NCI-H226 (cell line): ENCODE measurements around the gene ABCA10.
"Not testable (repeated sequence)": the region's sequence is repeated elsewhere in the genome, so short reads cannot be mapped to it uniquely, and the experiment has no call there.

Experiments used
- DNase-seq: peaks from one replicate; pipeline ENCODE4 v3.0.0-alpha.2; 2015

ABCA10 gene

DNA sequence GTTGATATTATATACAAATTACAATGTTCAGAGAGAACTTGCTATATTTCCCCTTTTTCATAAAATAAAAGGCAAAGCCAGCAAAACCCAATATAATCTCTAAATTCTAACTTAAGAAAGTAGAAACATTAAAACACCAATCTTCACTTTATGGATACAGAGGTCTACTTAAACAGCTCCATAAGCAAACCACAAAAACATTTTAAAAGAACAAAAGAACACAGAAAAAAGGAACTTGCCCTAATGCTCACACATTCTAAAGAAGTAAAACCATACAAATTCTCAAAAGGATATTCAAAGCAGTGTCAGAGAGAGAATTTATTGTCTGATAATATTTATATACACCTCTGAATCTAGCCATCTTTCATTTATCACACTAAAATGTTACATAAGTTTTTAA lies 606 bp downstream of the ABCA10 start:
- DNase-seq, result no peak

GRCh38 chr17:69227541-69227940 lies 1.1 kb downstream of the ABCA10 start:
- DNase-seq, result no peak

DNA sequence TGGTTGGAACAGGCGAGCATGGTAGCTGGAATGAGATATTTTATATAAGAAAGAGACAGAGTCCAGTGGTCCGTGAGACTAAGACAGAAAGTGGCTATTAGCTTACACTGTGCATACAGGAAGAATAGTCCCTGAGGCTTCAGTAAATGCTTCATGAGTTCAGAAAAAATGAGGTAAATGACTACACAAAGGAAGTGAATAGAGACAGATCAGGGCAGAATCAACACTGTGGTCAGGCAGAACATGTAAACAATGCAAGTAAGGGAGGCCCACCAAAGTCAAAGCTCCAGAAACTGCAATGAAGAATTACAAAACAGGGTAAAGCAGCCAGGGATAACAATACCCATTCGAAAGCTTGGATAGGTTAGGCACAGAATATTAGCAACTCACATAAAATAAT lies 4.8 kb downstream of the ABCA10 start:
- peak; percentile 5 for DNase-seq

DNA sequence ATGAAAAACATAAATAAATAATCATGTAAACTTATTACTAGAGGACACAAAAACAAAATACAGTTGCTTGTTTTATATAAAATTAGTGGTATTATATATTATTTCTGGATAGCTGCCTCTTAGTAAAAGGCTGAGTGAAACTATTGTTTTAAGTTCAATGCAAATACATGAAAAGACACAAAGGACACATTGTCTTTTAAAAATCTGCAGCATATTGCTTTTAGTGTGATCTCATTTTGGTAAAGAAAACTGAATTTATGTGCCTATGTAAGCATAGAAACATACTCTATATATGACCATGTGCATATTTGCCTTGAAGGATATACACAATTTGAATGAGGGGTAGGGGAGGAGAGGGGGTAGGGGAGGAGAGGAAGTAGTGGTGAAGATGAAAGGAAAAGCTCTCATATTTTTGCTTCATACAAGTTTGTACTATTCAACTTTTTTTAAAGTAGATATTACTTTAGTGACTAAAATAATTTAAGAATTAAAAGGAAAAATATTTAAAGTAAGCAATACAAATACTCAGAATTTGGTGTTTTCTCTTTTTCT lies 5.8 kb downstream of the ABCA10 start:
- DNase-seq, result no peak

DNA sequence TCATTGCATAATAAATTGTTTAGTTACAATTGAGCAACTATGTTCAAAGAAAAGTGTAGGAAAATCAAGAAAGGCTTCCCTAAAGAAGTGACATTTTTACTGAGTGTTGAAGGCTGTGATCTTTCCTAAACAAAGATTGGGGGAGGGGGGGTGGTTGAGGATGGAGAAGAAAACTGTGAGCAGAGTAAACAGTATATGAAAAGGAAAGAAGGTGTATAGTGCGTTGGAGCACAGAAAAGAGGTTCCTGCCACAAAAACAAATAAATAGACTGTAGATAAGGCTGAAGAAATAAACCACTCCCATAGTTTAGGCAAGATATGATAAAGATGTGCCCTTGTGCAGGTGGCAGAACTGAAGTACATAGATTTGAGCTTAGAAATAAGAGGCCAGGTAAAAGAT lies 8.5 kb downstream of the ABCA10 start:
- no peak for DNase-seq

DNA sequence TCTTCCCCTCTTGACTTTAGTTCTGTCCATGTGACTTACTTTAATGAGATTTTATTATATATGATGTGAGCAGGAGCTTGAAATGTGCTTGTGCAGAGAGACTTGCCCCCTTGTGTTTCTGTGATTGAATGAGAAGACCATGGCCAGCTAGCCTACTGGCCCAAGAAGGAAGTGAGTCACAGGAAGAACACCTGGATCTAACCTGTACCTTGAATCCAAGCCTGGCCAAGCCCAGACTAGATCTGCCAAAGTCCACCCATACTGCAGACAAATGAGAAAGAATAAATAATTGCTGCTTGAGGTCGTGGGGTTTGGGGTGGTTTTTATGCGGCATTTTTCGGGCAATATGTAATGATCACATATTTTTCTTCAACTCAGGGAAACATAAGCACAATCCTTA lies 9.6 kb downstream of the ABCA10 start:
- no peak for DNase-seq

DNA sequence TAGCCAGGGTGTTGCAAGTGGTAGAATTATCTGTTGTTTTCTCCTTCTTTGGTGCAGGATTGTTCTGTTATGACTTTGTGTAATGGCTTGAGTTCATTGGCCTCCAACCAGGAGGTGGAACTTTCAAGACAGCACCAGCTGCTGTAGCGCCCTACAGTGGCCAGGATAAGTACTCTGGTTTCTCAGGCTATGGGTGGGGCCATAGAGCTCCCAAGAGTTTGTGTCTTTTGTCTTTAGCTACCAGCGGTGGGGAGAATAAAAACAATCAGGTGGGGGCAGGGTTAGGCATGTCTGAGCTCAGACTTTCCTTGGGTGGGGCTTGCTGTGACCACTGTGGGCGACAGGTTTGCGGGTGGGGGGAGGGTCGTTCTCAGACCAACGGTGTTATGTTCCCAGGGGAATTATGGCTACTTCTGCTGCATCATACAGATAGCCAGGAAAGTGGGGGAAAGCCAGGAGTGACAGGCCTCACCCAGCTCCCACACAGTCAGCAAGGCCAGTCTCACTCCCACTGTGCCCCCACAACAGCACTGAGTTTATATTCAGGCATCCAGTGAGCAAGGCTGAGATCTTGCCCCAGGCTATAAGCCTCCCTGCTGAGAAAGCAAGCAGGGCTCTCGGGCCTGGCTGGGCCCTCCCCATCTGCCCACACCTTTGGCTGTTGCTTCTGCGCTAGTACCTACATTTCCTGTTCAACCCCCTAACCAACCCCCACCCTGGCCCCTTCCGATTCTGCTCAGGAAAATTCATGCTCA lies 15.4 kb downstream of the ABCA10 start:
- DNase-seq, result peak; percentile 78

DNA sequence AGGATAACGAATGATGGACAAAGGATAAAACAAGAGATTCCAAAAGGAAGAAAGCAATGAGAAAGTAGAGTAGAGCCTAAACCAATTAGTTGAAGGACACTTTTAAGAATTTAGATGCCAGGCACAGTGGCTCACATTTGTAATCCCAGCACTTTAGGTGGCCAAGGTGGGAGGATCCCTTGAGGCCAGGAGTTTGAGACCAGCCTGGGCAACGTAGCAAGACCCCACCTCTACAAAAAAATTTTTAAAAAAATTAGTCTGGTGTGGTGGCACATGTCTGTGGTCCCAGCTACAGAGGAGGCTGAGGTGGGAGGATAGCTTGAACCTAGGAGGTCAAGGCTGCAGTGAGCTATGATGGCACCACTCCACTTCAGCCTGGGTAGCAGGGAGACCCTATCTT lies 20.0 kb downstream of the ABCA10 start:
- no peak for DNase-seq

DNA sequence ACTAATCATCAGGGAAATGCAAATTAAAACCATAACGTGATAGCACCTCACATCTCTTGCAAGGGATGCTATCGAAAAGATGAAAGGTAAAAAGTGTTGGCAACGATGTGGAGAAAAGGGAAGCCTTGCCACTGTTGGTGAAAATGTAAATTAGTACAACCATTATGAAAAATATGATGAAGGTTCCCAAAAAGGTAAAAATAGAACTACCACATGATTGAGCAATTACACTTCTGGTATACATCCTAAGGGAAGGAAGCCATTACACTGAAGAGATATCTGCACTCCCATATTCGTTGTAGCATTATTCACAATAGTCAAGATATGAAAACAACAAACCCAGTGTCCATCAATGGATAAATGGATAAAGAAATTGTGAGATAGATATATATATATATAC lies 21.5 kb downstream of the ABCA10 start:
- DNase-seq, result no peak

DNA sequence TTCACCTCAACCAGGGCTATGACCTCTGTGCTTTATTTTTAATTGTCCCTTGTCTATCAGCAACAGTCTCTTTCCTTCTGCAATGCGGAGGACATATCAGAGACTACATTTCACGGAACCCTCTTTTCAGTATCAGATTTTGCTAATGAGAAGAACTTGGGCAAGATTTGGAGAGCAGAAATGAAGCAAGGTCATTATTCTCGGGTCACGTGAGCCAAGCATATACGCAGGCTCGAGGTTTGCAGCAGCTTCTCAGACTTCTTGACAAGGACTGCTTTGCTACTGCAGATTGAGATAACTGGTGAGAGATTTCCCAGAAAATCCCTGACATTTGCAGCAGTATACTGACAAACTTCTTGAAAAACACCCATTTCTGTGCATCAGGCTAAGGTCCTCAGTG lies 30.4 kb downstream of the ABCA10 start:
- no peak for DNase-seq

DNA sequence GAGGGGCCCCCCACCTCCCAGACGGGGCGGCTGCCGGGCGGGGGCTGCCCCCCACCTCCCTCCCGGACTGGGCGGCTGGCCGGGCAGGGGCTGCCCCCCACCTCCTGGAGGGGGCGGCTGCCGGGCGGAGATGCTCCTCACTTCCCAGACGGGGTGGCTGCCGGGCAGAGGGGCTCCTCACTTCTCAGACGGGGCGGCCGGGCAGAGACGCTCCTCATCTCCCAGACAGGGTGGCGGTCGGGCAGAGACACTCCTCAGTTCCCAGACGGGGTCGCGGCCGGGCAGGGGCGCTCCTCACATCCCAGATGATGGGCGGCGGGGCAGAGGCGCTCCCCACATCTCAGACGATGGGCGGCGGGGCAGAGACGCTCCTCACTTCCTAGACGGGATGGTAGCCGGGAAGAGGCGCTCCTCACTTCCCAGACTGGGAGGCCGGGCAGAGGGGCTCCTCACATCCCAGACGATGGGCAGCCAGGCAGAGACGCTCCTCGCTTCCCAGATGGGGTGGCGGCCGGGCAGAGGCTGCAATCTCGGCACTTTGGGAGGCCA lies 32.4 kb downstream of the ABCA10 start:
- DNase-seq, result not testable (repeated sequence)

DNA sequence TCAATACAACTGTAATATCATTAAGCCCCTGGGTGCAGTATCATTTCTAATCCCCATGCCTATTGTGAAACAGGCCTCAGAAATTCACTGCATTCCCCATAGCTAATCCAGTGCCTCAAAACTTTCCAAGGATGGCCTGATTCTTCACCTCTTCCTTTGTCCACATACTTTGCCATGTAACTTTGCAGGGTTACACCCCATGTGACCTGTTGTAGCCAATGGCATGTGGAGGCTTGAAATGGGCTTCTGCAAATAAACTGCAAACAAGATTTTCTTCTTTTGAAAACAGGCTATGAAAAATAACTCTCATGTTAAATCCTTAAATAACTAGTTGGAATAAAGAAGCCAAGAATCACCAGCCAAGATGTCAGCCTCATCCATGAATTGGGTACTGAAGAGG lies 35.9 kb downstream of the ABCA10 start:
- DNase-seq, result no peak

- DNase-seq, result no peak
Observed at GRCh38 chr17:69188796-69189195, 39.8 kb downstream of the ABCA10 start.

DNA sequence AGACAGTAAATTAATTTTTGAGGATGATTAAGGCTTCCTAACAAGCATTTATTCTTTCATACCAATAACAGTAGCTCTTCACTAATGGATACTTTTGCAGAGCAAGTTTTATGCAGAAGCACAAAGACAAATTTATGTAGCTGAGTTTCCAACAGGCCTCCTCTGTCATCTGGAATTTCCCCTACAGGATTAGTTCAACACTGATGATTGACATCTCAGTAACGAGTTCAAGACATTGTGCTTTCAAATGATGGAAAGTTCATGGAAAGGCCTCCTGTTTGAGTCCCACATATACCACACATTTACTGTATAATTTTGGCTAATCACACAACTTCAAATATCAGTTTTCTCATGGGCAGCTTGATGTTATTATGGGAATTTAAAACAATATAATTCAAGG lies 40.6 kb downstream of the ABCA10 start:
- DNase-seq, result no peak

GRCh38 chr17:69187294-69187693 lies 41.3 kb downstream of the ABCA10 start:
- DNase-seq, result no peak

DNA sequence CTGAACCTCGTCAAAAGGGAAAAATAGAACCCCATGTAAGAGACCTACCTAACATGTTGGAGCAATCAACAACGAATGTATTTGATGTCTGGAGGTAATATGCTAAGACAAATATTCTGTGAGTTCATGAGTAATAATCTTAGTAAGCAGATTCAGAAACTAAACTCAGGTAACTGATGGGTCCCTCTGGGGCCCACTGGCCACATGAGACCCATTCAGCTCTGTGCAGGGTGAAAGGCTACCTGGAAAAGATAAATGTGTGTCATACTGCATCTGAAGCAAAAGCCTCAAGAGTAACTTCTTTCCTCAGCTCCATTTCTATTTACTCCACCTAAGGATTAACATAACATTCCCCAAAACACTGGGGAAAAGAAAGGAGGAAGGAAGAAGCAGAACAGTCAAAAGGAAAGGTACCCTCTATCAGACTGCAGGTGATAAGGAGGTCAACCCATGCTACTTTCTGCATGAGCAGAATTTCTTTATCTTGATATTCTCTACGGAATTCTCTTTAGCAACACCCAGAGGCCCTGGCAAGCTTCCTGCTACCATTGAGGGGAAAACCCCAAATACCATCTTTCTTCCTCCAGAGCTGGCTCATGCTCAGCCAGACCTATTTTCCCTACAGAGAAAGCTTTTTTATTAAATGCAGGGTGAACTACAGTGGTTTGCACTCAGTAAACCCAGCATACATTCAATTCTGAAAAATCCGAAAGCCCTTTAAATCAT lies 49.2 kb downstream of the ABCA10 start:
- DNase-seq, result peak; percentile 87

- DNase-seq, result no peak
Observed at GRCh38 chr17:69176457-69176795, 52.2 kb downstream of the ABCA10 start.

DNA sequence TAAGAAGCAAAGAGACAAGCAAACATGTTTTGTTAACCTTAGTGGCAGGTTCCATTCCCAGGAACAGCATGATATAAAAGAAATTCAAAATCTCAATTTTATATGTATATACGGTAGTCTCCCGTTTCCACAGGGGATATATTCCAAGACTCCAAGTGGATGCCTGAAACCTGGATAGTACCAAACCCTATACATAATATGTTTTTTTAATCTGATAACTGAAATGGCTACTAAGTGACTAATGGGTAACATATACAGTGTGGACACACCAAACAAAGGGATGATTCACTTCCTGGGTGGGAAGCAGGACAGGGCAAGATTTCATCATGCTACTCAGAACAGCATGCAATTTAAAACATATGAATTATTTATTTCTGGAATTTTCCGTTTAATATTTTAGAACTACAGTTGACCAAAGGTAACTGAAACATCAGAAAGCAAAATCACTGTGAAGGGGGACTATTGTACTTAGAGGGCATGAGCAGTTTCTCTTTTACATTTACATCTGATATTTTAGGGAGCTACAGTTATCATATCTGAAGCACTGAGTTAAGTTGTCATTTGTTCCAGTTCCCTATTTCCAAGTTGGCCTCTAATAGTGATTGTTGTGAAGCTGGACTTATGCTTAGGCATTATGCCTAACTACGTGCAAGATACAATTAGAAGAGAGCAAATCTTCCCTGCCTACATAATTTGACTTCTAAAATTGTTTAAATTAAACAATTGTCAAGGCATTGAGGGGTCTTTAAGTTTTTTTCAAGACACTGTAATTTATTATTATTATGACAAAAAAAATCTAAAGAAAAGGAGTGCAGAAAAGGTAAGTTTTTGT lies 52.8 kb downstream of the ABCA10 start:
- peak; percentile 82 for DNase-seq

DNA sequence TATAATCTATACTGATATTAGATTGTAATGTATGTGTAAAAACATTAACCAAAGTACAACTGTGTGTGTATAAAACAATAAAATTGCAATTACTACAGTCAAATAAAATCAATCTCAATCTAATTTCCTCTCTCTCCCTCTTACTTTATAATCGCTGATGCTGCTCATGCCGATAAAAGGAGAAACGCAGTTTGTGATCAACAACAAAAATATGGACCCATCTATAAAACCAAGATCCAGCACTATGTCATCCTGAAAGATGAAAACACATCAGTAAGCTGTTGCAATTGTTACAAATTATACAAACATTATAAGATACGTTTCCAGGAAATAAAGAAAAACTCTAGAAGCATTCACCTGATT lies 53.4 kb downstream of the ABCA10 start:
- no peak for DNase-seq

GRCh38 chr17:69173118-69173517 lies 55.5 kb downstream of the ABCA10 start:
- DNase-seq, result no peak

- no peak for DNase-seq
Observed at GRCh38 chr17:69170377-69170776, 58.2 kb downstream of the ABCA10 start.

- DNase-seq, result not testable (repeated sequence)
Observed at GRCh38 chr17:69168642-69169041, 60.0 kb downstream of the ABCA10 start.

DNA sequence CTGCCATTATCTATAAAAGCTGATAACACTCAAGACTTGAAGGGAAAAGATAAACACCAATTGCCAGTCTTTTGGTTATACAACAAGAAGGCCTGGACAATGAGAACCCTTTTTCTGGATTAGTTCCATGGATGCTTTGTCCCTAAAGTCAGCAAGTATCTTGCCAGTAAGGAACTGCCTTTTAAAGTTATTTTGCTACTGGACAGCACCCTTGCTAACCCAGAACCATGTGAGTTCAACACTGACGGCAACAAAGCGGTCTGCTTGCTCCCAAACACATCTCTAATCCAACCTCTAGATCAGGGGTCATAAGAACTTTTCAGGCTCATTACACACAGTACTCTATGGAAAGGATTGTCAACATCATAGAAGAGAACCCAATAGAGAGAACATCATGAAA lies 61.7 kb downstream of the ABCA10 start:
- DNase-seq, result no peak
